B cell (primary cell): ENCODE data around the gene GFI1B. TPM values are rescaled to one million over a fixed set of nuclear protein-coding genes. Genes with fewer than 3 reads are reported as not detected.

Source experiments
- ATAC-seq: fragments of 200-7000 bp; cut with Tn5 transposase; one replicate; pipeline ENCODE4 v1.10.0; 2021; ENCODE audit warnings: low read depth, mild to moderate bottlenecking, moderate number of reproducible peaks, moderate library complexity
- CTCF ChIA-PET: fragments of 350-600 bp; sonication (Branson Sonifier 250); formaldehyde crosslinking; loops from one replicate; lab custom pipeline; 2021; ENCODE audit warnings: antibody characterized with exemption, inconsistent platforms; lab: Charles Lee
- POLR2A ChIA-PET: fragments of 350-600 bp; sonication (Branson Sonifier 250); formaldehyde crosslinking; loops from one replicate; lab custom pipeline; 2021; ENCODE audit warnings: antibody characterized with exemption; lab: Charles Lee
- DNase-seq: peaks from one replicate; pipeline ENCODE4 v3.0.0; 2013
- H2AFZ ChIP-seq: 2 replicates; pipeline ENCODE4 v1.6.1; 2012; ENCODE audit warnings: mild to moderate bottlenecking, low read depth, low read length; ENCODE audit not compliant: insufficient read depth, poor library complexity, severe bottlenecking
- H3K27ac ChIP-seq, 2 donors: 1 replicate in 1 of 2; 2 replicates in 1 of 2; pipeline ENCODE4 v1.5.1; 2012 to 2013; ENCODE audit warnings: low read length in 2 of 2, mild to moderate bottlenecking in 2 of 2, moderate library complexity in 1 of 2
- H3K27me3 ChIP-seq, 4 experiments: fragments of 200-600 bp in 1 of 4; sonication (generic) in 1 of 4; replicated peaks in 1 of 4; 1 replicate in 2 of 4; 2 replicates in 2 of 4; pipeline versions ENCODE4 v1.6.1 to v1.7.0; 2013 to 2016; ENCODE audit warnings: low read length in 3 of 4, mild to moderate bottlenecking in 2 of 4, mixed read lengths in 1 of 4, moderate library complexity in 1 of 4; ENCODE audit not compliant: insufficient read depth in 4 of 4, control insufficient read depth in 3 of 4; ENCODE audit errors: control extremely low read depth in 1 of 4
- H3K36me3 ChIP-seq, 2 experiments: replicated peaks in 1 of 2; 1 replicate in 1 of 2; 2 replicates in 1 of 2; pipeline versions ENCODE4 v1.6.1 to v1.7.1; 2013; ENCODE audit warnings: low read length in 1 of 2; ENCODE audit not compliant: insufficient read depth in 2 of 2, control insufficient read depth in 1 of 2; ENCODE audit errors: control extremely low read depth in 1 of 2, extremely low read depth in 1 of 2
- H3K4me1 ChIP-seq, 2 donors: fragments of 200-600 bp in 1 of 2; sonication (generic) in 1 of 2; 1 replicate in 1 of 2; 2 replicates in 1 of 2; pipeline versions ENCODE4 v1.5.1 to v1.6.1; 2013 to 2017; ENCODE audit warnings: low read length in 2 of 2; ENCODE audit not compliant: control insufficient read depth in 2 of 2, insufficient read depth in 2 of 2
- H3K4me2 ChIP-seq: replicated peaks from 2 replicates; pipeline ENCODE3; 2012; ENCODE audit warnings: mild to moderate bottlenecking, low read depth, low read length; ENCODE audit not compliant: poor library complexity, severe bottlenecking
- H3K4me3 ChIP-seq, 5 experiments: fragments of 200-600 bp in 1 of 5; sonication (generic) in 1 of 5; 1 replicate in 3 of 5; 2 replicates in 2 of 5; pipeline versions ENCODE4 v1.5.1 to v1.7.0; 2011 to 2016; ENCODE audit warnings: low read length in 4 of 5, mild to moderate bottlenecking in 4 of 5, low read depth in 2 of 5, control low read depth in 1 of 5, moderate library complexity in 1 of 5; ENCODE audit not compliant: insufficient read depth in 1 of 5; ENCODE audit errors: control extremely low read depth in 1 of 5, extremely low read depth in 1 of 5
- H3K79me2 ChIP-seq: fragments of 200-600 bp; sonication (generic); one replicate; pipeline ENCODE4 v1.6.0; 2016; ENCODE audit warnings: low read length; ENCODE audit not compliant: control insufficient read depth, insufficient read depth
- H3K9ac ChIP-seq: fragments of 200-600 bp; sonication (generic); 2 replicates; pipeline ENCODE4 v1.6.1; 2017; ENCODE audit warnings: mild to moderate bottlenecking, low read length, moderate library complexity
- H3K9me3 ChIP-seq, 3 donors: one replicate each; pipeline versions ENCODE4 v1.6.1 to v1.7.1; 2013; ENCODE audit warnings: low read length in 2 of 3; ENCODE audit not compliant: control insufficient read depth in 2 of 3, insufficient read depth in 1 of 3; ENCODE audit errors: control extremely low read depth in 1 of 3
- H4K20me1 ChIP-seq: 2 replicates; pipeline ENCODE4 v1.6.0; 2012; ENCODE audit warnings: mild to moderate bottlenecking, low read length; ENCODE audit not compliant: insufficient read depth, control insufficient read depth, poor library complexity, severe bottlenecking
- H3K27ac Mint-ChIP-seq: one replicate; pipeline ENCODE4 v1.8.0; 2021; ENCODE audit warnings: mixed read lengths
- H3K27me3 Mint-ChIP-seq: one replicate; pipeline ENCODE4 v1.8.0; 2021; ENCODE audit warnings: mixed read lengths
- H3K4me1 Mint-ChIP-seq: one replicate; pipeline ENCODE4 v1.8.0; 2021; ENCODE audit warnings: mixed read lengths
- H3K4me3 Mint-ChIP-seq: one replicate; pipeline ENCODE4 v1.8.0; 2021; ENCODE audit warnings: mixed read lengths
- H3K9me3 Mint-ChIP-seq: one replicate; pipeline ENCODE4 v1.8.0; 2022; ENCODE audit warnings: mixed read lengths; ENCODE audit not compliant: insufficient read depth
- CTCF ChIP-seq: fragments of 200-600 bp; IDR thresholded peaks from one replicate; pipeline ENCODE4 v1.8.0; 2022; ENCODE audit warnings: antibody characterized with exemption, mild to moderate bottlenecking
- EZH2 ChIP-seq: IDR thresholded peaks from 2 replicates; pipeline ENCODE4 v1.6.1; 2012; ENCODE audit warnings: borderline replicate concordance, low read depth, mild to moderate bottlenecking, moderate library complexity, low read length; ENCODE audit not compliant: insufficient read depth, poor library complexity, severe bottlenecking
- WGBS: methylation state at CpG from one replicate; pipeline ENCODE4 v1.1.5; 2013; ENCODE audit warnings: missing lambda C conversion rate; ENCODE audit not compliant: insufficient coverage; 5-methylcytosine and 5-hydroxymethylcytosine counted together
- intact Hi-C: fragments of 100-400 bp; cut with micrococcal nuclease; formaldehyde crosslinking; loops from one replicate; pipeline ENCODE4 v1.10.0; 2022
- polyA plus RNA-seq: library from polyadenylated mRNA; depleted of rRNA; stranded (reverse); fragments of >200 nt; gene quantifications from 2 replicates; pipeline ENCODE4 v1.2.3, GENCODE V29; 2012
- total RNA-seq, 2 donors: library from RNA; stranded (reverse); fragments of 120-200 nt in 1 of 2; gene quantifications; 1 replicate in 1 of 2; 2 replicates in 1 of 2; pipeline versions ENCODE4 v1.2.3 to v1.2.4, GENCODE V29; 2013 to 2022

The GFI1B gene
- total and polyA plus RNA-seq, 2 donors (not counting 1 experiment from before 2014, with no cell fraction given) = 0.09 TPM; not detected in 1

GRCh38 chr9:133028221-133028620, 49.7 kb downstream of the GFI1B start:
- Mint-ChIP-seq H3K27ac (no peak overlapping the region), H3K4me3 (peak overlapping the region; percentile 40), H3K4me1 (peaks cover 38% of the 10 kb centered on the region), H3K9me3 (no peaks in the 10 kb centered on the region), H3K27me3 (no peaks in the 10 kb centered on the region)
- peaks cover 0 to 4% of the 10 kb centered on the region in 2 experiments for H3K36me3 ChIP-seq
- peaks cover 37% of the 10 kb centered on the region for H3K79me2 ChIP-seq
- no peak overlapping the region for H2AFZ ChIP-seq
- WGBS = 96% methylated on average over 3 of the region's 3 CpGs
- H3K4me2 ChIP-seq = no peak overlapping the region
- TF ChIP-seq CTCF = no peak
- TF ChIP-seq EZH2 = no peak
- ATAC-seq (no peak), DNase-seq (no peak)
- H3K9me3 ChIP-seq = no peaks in the 10 kb centered on the region
- no peak overlapping the region for H3K9ac ChIP-seq
- ChIA-PET POLR2A (no interaction called here), CTCF (no interaction called here)
- H4K20me1 ChIP-seq = no peaks in the 10 kb centered on the region
- H3K4me1 ChIP-seq = peaks cover 20 to 24% of the 10 kb centered on the region in 2 donors
- H3K27me3 ChIP-seq = no peaks in the 10 kb centered on the region
- no peak overlapping the region for H3K27ac ChIP-seq
- H3K4me3 ChIP-seq = no peak overlapping the region
- intact Hi-C loops = no loop called here

- ChIA-PET CTCF (interaction anchor here (1.0 to 4.3 kb wide), 7 partner anchors 8 to 156 kb away, joined by 4 to 53 read pairs (median 7); partner anchors contain the start of gene GBGT1), POLR2A (interaction anchor here (0.9 to 2.0 kb wide), 8 partner anchors 8 to 756 kb away, joined by 3 to 10 read pairs (median 4); partner anchors contain the start of genes CACFD1, SLC2A6 and SURF6)
- Mint-ChIP-seq H3K27me3 (no peaks in the 10 kb centered on the region), H3K9me3 (no peaks in the 10 kb centered on the region), H3K27ac (peak overlapping the region; percentile 98), H3K4me3 (peak overlapping the region; percentile 97), H3K4me1 (peaks cover 46% of the 10 kb centered on the region)
- Histone ChIP-seq H3K4me1 (peaks cover 20 to 24% of the 10 kb centered on the region in 2 donors), H3K36me3 (peaks cover 0 to 5% of the 10 kb centered on the region in 2 experiments), H2AFZ (peak overlapping the region; percentile 100), H3K9me3 (no peaks in the 10 kb centered on the region), H3K79me2 (peaks cover 55% of the 10 kb centered on the region), H3K9ac (peak overlapping the region; percentile 94), H3K27me3 (no peaks in the 10 kb centered on the region), H3K27ac (peak overlapping the region; percentile 87 to 96), H4K20me1 (peaks cover 5% of the 10 kb centered on the region), H3K4me3 (peak overlapping the region; percentile 87 to 99 (median 95)), H3K4me2 (peak overlapping the region; percentile 89)
- intact Hi-C loops = loop anchor here (1.0 to 5.0 kb wide), 3 partner anchors 114 to 387 kb away; partner anchors contain the start of genes REXO4, STKLD1 and SURF4
- TF ChIP-seq EZH2 = no peak
- no peak for TF ChIP-seq CTCF
- peak; percentile 4 for ATAC-seq
- DNase-seq = no peak
- under 1% methylated on average over 28 of the region's 28 CpGs for WGBS
Observed at GRCh38 chr9:133029994-133030316, 51.5 kb downstream of the GFI1B start.
